HG02870 (cell line): ENCODE measurements around the gene SEC16B.
"Not testable (repeated sequence)": the region's sequence is repeated elsewhere in the genome, so short reads cannot be mapped to it uniquely, and the experiment has no call there.

Experiments used
- ATAC-seq: cut with Tn5 transposase; IDR thresholded peaks from one replicate; pipeline ENCODE4 v1.9.1; 2021; ENCODE audit warnings: mild to moderate bottlenecking, moderate library complexity; ENCODE audit not compliant: unreplicated experiment

Gene SEC16B, protein sequence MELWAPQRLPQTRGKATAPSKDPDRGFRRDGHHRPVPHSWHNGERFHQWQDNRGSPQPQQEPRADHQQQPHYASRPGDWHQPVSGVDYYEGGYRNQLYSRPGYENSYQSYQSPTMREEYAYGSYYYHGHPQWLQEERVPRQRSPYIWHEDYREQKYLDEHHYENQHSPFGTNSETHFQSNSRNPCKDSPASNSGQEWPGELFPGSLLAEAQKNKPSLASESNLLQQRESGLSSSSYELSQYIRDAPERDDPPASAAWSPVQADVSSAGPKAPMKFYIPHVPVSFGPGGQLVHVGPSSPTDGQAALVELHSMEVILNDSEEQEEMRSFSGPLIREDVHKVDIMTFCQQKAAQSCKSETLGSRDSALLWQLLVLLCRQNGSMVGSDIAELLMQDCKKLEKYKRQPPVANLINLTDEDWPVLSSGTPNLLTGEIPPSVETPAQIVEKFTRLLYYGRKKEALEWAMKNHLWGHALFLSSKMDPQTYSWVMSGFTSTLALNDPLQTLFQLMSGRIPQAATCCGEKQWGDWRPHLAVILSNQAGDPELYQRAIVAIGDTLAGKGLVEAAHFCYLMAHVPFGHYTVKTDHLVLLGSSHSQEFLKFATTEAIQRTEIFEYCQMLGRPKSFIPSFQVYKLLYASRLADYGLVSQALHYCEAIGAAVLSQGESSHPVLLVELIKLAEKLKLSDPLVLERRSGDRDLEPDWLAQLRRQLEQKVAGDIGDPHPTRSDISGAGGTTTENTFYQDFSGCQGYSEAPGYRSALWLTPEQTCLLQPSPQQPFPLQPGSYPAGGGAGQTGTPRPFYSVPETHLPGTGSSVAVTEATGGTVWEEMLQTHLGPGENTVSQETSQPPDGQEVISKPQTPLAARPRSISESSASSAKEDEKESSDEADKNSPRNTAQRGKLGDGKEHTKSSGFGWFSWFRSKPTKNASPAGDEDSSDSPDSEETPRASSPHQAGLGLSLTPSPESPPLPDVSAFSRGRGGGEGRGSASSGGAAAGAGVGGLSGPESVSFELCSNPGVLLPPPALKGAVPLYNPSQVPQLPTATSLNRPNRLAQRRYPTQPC

DNA sequence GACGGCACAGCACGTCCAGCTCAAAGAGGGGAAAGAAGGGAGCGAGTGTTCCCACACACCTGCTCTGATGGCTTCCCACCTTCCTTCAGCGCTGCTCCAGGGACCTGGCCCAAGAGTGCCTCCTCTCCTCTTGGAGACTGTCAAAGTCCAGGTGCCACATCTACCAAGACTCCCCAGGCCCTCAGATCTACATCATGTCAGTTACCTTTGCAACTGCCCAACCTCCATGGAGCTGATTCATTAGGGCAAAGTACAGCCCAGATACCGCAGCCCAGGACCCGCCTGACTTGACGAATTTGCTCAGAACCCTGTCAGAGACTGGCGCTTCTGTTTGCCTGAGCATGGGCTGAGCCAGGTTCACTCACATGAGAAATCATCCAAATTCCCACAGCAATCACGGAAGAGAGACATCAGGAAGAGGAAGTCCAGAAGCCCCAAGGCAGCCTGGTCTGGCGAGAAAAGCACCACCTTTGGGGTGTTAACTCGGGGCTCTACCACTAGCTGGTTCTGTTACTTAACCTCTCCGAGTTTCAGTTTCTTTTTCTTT is at the start of gene SEC16B:
Gene SEC16B, minus strand, starts transcription at position 234 of the 547 bp plus-strand sequence. CDS start 2,077 bp downstream, outside the sequence.
- no peak for ATAC-seq

DNA sequence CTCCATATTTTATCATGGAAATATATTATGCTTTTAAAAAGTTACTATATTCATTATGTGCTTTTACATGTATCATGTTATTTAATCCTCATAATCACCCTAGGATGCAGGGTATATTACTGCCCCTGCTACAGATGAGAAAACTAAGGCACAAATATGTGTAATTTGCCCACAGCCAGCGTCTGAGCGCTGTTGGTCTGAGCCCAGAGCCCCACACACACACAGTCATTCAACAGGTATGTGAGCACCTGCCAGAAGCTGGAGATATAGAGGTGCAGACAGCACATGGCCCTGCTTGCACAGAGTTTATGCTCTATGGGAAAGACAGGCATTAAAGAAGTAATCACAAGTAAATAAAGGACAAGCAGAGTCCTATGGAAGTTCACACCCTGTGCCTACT is 49.8 kb upstream of the SEC16B start:
- no peak for ATAC-seq

DNA sequence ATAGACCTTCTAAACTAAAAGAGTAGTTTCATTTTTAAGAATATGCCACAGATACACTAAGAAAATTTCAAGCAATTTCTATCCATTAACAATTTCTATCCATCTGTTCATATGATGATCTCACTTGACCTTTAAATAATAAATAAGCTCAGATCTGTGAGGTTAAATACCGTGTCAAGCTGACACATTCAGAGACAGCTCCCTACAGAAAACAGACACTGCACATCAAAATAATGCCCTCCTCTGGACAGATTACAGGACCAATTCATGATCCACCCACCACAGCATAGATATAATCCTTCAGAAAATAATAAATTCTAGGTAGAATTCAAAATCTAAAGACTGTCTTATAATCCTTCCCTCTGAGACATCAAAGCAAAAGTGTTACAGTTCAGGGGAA is 49.4 kb upstream of the SEC16B start:
- ATAC-seq: no peak

DNA sequence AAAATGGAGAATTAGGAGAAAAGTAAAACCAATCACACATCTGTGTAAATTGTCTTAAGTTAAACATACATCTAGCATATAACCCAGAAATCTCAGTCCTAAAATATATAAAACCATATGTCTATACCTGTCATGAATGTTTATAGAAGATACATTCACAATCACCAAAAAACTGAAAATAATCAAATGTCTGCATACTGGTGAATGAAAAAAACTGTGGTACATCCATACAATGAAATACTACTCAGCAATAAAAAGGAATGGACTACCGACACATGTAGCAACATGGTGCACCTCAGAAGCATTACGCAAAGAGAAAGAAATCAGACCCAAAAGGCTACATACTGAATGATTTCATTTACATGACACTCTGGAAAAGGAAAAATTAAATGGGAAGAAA is 47.7 kb upstream of the SEC16B start:
- ATAC-seq: no peak

DNA sequence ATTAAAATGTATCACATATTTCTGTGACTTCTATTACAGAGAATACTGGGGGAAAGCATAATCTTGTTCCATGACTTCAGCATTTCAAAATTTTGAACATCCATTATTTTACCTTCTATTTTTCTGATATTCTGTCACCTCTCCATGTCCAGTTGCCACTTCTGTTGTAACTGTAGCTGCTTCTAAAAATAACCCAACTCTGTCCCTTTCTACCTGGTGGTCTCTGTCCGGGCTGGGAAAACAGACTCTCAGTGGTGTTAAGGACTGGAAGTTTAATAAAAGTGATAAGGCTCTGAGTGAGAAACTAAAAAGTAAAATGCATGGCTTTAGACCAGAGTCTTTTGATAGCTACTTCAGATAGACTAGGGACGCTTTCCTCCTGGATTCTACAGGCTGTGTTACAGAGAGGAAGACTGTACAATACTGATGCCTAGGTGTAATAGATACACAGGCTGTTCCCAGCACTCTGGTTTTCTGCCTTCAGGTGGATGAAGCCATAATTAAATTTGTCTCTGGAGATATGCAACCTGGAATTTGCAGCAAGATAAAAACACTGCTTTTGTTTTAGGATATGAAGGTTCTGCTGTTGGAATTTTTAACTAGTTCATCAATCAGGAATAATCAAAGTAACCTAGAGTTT is 42.1 kb upstream of the SEC16B start:
- no peak for ATAC-seq

DNA sequence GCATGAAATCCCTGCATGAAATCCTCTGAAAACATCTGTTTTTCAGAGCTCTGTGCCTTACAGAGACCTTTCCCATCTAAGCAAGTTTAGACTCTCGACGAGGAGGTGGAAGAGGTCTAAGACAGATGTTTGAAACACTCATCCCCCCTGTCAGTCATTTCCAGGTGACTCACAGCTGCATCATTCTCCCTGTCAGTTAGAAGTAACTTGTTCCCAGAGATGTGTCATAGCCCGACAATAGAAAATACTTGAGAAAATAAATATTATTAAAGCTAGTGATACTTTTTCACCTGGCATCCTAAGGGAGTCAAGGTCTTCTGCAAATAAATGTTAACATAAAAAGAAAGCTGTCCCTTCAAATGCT is 41.6 kb upstream of the SEC16B start:
- ATAC-seq: no peak

DNA sequence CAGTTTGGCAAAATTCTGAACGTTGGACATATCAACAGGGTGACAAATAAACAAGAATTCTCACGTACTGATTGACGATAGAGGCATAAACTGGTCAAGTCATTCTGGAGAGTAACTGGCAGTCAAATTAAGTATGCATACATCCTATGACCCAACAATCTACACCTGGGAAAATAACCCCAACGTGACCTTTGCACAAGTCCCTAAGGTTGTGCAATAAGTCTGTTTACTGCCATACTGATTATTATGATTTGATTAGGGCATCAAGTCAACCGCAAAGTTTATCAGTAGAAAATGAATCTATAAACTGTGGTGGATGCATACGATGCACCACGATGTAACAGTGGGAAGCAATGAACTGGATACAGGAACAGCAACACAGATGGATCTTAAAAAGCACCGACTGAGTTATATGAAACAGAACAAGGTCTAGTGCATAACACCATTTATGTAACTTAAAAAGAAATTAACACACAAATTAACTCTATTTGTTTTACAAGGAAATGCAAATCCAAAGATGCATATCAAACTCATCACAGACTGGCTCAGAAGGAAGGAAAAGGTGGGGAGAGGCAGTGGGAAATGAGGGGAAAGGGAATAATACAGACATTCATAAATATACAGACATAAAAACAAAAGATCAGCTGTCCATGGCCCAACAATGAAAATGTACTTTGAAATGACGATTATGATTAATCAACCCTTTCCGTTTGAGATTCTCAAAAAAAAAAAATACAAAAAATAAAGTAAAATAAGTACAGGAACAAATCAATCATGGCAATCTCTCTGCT is 41.0 kb upstream of the SEC16B start:
- ATAC-seq: no peak

DNA sequence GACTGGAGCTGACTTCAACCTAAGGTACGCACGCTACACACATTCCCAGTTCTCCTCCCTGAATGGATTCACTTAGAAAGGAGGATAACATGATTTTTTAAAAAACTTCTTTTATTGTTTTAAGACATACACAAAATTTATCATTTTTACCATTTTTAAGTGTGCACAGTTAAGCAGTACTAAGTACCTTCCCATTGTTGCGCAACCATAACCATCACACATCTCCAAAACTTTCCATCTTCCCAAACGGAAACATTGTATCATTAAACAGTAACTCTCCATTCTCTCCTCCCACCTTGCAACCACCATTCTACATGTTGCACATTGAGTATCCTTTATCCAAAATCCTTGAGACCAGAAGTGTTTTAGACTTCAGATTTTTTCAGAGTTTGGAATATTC is 36.2 kb upstream of the SEC16B start:
- no peak for ATAC-seq

DNA sequence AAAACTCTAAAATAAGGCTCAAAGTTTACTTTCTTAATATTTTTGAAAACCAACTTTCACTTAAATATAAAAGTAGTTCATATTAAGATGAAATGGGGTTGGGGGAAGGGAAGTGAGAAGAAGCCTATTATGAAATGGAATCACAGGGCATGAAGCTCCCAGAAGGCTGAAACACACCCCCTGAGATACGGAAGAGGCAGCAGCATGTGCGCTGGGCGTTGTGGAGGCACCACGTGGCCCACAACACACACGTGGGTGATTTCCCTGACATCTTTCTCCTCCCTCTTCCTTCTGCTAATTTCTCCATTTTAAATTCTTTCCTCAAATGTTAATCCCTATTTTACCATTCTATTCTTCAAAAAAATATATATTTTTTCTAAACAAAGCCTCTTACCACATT is 35.6 kb upstream of the SEC16B start:
- ATAC-seq: no peak

DNA sequence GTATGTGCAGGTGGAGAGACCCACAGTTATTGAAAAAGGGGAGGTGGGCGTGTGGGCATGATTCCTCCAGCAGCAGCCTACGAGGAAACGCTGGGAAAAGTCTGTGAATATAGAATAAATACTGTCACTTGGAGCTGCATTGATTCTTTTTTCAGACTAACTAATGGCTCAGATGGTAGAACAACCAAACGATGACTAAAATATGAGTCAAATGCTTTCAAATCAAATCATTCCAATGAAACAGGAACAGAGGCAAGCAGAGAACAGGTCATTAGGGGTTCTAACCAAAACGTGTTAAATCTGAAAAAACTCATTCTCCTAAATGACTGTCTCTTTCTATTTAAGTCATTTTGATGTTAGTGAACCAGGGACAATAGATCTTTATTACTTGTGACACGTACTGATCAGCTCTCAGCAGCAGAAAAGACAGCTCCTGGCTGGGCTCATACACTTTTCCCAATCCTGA is 35.1 kb upstream of the SEC16B start:
- ATAC-seq: peak; percentile 71

DNA sequence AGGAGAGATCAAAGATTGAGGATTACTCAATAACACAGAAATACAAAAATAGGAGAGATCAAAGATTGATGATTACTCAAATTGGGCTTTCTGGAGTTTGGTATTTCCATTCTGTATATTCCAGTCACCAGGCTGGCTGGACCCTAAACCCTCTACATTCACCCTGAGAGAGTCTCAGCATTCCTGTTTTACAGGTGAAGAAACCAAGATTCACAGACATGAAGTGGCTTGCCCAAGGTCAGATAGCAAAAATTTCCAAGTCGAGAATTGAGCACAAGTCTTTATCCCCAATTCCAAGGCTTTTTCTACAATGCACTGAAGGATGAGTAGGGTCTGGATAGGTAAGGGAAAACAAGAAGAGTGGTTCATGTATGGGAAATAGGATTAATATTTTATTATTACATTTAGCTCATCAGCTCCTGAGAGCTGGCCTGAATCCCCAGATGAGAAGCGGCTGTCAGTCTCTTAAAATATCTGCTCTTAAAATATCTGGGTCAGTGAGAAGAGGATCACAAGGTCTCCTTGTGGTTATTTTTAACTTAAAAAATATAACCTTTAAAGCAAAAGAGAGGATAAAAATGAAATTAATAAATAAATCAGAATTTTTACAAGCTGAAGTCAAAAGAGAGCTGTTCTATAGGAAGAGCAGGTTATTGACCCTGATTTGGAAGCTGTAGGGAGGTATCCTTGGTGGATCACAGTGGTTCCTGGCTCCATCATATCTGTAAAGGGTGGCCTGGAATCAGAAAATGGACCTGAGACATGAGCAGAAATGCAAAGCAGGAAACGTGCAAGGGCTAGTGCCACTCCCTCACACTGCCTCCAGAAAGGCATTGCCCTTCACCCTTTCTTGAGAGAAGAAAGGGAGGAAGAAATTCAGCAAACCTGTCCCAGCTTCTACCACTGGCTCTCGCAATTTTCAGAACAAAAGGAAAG is 29.1 kb upstream of the SEC16B start:
- no peak for ATAC-seq

DNA sequence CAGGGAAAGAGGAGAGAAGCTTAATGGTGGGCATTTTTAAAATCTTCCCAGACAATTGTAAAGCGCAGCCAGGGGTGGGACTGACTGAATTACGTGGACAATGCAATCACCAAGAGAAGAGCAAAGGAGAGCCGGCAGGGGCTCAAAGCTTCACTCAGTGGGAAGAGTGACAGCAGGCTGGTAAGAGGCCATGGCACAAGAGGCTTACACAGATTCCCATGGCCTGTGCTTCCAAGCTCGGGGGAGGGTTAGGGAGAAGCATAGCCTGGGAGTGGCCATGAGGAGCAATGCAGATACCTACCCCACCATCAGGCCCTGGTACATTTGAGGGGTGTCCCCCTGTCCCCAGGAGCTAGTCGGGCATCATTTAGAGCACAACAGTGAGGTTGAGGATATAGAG is 27.1 kb upstream of the SEC16B start:
- no peak for ATAC-seq

DNA sequence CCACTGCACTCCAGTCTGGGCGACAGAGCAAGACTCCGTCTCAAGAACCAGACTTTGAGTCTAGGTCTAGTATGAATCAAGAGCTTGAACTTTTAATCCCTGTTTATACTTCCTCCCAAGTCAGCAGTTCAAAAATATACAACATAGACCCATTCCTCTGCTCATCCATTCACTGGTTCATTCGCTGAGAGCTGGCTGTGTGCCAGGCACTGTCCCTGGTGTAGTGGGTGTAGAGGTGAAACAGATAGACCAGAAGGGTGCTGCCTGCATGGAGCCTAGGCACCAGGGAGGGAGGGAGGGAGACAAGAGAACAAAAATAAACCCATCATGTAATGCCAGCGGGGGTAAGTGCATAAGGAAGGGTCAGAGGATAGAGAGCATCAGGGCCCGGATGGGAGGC is 25.5 kb upstream of the SEC16B start:
- ATAC-seq: no peak

DNA sequence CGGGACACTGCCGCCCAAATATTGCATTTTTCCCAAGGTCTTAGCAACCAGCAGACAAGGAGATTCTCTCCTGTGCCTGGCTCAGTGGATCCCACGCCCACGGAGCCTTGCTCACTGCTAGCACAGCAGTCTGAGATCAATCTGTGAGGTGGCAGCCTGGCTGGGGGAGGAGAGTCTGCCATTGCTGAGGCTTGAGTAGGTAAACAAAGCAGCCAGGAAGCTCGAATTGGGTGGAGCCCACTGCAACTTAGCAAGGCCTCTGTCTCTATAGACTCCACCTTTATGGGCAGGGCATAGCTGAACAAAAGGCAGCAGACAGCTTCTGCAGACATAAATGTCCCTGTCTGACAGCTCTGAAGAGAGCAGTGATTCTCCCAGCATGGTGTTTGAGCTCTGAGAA is 16.4 kb upstream of the SEC16B start:
- not testable (repeated sequence) for ATAC-seq

DNA sequence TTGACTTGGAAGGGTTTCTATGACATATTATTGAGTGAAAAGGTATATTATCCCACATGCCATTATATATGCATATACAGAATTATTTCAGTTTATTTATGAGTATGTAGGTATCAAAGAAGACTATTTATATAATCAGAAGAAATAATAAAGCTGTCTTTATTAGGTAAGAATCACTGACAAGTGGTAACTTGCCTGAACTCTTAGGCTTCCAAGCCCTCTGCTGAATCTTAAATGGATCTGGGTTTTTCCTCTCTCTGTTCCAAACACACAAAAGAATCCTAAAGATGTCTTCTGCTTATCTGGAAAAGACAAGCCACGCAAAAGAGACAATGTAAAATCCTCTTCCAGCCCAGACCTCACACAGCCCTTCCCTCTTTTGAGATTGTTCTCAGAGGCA is 14.9 kb upstream of the SEC16B start:
- no peak for ATAC-seq

DNA sequence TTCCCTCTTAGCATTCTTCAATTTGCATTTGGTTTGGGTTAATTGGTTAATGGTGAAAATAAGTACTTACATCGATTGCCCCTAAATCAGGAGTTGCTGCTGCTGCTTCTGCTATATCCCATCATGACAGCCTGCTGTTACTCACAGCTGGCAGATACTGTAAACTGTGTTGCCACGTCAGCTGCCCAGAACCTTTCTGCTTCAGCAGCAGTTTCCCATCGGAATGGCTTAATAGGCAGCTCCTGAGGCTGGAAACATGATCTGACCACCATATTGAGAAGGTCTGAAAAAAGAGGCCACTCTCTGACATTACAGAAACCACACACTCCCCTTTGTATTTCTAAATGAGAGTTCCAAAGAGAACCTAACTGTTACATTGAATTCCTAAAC is 14.3 kb upstream of the SEC16B start:
- no peak for ATAC-seq

DNA sequence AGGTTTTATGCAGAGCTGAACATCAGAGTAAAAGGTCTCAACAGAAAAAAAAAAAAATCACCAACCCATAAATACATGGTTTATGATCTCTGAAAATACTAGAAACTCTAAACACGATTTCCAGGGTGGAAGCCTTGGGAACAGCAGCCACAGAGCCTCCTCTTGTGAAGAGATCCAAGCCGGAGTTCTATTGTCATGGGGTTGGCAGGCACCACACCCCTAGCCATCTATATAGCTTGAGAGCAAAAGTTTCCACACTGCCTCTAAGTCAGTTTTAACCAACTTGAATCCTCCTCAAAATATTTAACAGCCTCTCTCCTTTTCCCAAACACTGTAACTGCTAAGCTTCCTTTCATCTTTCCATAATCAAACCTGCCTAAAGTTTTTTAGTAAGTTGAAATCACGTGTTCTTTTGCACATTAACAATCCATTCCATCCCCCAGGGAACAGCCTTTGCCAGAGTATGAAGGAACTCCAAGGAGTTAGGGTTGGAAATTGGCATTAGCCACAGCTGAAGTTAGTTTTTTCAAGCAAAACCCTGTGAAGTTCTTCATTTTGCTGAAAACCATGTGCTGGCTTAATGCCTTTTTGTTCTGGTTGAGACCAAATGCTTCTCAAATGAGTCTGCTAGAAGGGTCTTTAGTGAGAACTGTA is 13.8 kb upstream of the SEC16B start:
- ATAC-seq: no peak

DNA sequence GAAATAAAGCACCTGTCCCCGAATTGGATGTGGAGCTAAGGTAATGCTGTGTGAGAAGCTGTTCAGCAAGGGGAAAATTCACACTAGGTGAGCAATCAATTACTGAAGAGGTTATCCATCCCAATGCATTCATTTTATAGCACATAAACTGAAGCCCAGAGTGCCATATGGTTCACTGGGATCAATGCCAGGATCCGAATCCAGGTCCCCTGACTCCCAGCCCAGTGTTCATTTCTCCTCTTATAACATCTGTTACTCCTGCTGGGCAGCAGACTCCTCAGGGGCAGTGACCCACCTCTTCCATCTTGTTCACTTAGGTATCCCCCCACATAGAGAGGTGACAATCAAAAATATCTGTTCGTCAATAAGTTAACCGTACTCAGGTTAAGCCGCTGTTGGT is 13.2 kb upstream of the SEC16B start:
- no peak for ATAC-seq

DNA sequence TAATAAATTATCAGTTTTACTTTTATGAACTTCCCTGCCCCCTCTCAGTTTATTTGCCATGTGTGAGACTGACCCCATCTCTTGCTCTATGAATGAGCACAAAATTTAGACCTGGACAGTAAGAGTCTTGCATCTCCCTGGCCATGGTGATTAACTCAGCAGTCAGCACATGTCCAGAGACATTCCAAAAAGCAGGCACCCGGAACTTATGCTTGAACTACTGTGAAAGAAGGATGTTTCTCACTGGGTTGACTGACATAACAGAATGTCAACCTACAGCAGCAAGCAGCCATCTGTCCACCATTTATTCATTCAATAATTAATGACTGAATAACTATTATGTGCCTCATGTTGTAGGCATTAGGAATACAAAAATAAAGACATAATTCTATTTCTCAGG is 11.3 kb upstream of the SEC16B start:
- ATAC-seq: no peak
